Neural cell (in vitro differentiated cells): ENCODE measurements around the gene MEGF11. TPM values are rescaled to one million over a fixed set of nuclear protein-coding genes. Genes with fewer than 3 reads are reported as not detected.

Experiments used
- H2AFZ ChIP-seq: fragments of 200-600, 300-800 bp; sonication (generic), shearing (Covaris generic); 2 replicates; pipeline ENCODE4 v1.6.0; 2014; ENCODE audit warnings: low read depth, mild to moderate bottlenecking, antibody characterized with exemption, low read length, moderate library complexity
- H3F3A ChIP-seq: fragments of 200-600 bp; shearing (Covaris generic); 2 replicates; pipeline ENCODE4 v1.6.1; 2016; ENCODE audit warnings: mild to moderate bottlenecking, moderate library complexity, mixed read lengths, antibody characterized with exemption, low read length; ENCODE audit not compliant: insufficient read depth, poor library complexity, severe bottlenecking
- H3K27ac ChIP-seq: fragments of 200-600, 300-800 bp; sonication (generic), shearing (Covaris generic); 2 replicates; pipeline ENCODE4 v1.5.1; 2014; ENCODE audit warnings: mild to moderate bottlenecking, low read length, moderate library complexity
- H3K27me3 ChIP-seq: fragments of 300-800, 200-600 bp; sonication (generic), shearing (Covaris generic); 2 replicates; pipeline ENCODE4 v1.6.0; 2014; ENCODE audit warnings: mild to moderate bottlenecking, low read depth, low read length, moderate library complexity; ENCODE audit not compliant: insufficient read depth
- H3K36me3 ChIP-seq: fragments of 300-800, 200-600 bp; sonication (generic), shearing (Covaris generic); 2 replicates; pipeline ENCODE4 v1.5.1; 2014; ENCODE audit warnings: mild to moderate bottlenecking, antibody characterized with exemption, low read length, moderate library complexity; ENCODE audit not compliant: insufficient read depth
- H3K4me2 ChIP-seq: fragments of 300-800, 200-600 bp; sonication (generic), shearing (Covaris generic); 2 replicates; pipeline ENCODE4 v1.6.0; 2014; ENCODE audit warnings: mild to moderate bottlenecking, low read length
- H3K4me3 ChIP-seq: fragments of 300-800, 200-600 bp; sonication (generic), shearing (Covaris generic); 2 replicates; pipeline ENCODE4 v1.5.1; 2014; ENCODE audit warnings: mild to moderate bottlenecking, low read length, moderate library complexity
- H3K79me2 ChIP-seq: fragments of 200-600 bp; shearing (Covaris generic); replicated peaks from 2 replicates; pipeline ENCODE4 v1.6.0; 2014; ENCODE audit warnings: mild to moderate bottlenecking, low read length, moderate library complexity; ENCODE audit not compliant: insufficient read depth
- H3K9ac ChIP-seq: fragments of 300-800, 200-600 bp; sonication (generic), shearing (Covaris generic); 2 replicates; pipeline ENCODE4 v1.6.1; 2016; ENCODE audit warnings: mild to moderate bottlenecking, low read length, mixed read lengths
- H3K9me2 ChIP-seq: fragments of 200-600 bp; shearing (Covaris generic); 2 replicates; pipeline ENCODE4 v1.6.1; 2016; ENCODE audit warnings: mild to moderate bottlenecking, low read length, mixed read lengths; ENCODE audit not compliant: insufficient read depth
- H3K9me3 ChIP-seq: fragments of 200-600, 300-800 bp; sonication (generic), shearing (Covaris generic); 2 replicates; pipeline ENCODE4 v1.6.1; 2016; ENCODE audit warnings: mild to moderate bottlenecking, mixed run types, low read length, moderate library complexity, mixed read lengths
- H4K20me1 ChIP-seq: fragments of 200-600 bp; shearing (Covaris generic); 2 replicates; pipeline ENCODE4 v1.6.1; 2016; ENCODE audit warnings: mild to moderate bottlenecking, mixed run types; ENCODE audit not compliant: insufficient read depth
- EP300 ChIP-seq: fragments of 450-650 bp; conservative IDR thresholded peaks from 2 replicates; pipeline ENCODE4 v1.6.1; 2014; ENCODE audit warnings: antibody characterized with exemption, mild to moderate bottlenecking, moderate library complexity; ENCODE audit not compliant: poor library complexity, severe bottlenecking
- EZH2 ChIP-seq: fragments of 200-600, 300-800 bp; shearing (Covaris generic), sonication (generic); IDR thresholded peaks from 2 replicates; pipeline ENCODE4 v1.6.1; 2014; ENCODE audit warnings: antibody characterized with exemption, low read length, borderline replicate concordance, mild to moderate bottlenecking; ENCODE audit not compliant: insufficient read depth, poor library complexity, severe bottlenecking
- MXI1 ChIP-seq: fragments of 450-650 bp; conservative IDR thresholded peaks from 2 replicates; pipeline ENCODE4 v1.6.1; 2014; ENCODE audit warnings: antibody characterized with exemption, mild to moderate bottlenecking; ENCODE audit not compliant: poor library complexity, severe bottlenecking
- POLR2AphosphoS5 ChIP-seq: IDR thresholded peaks from 2 replicates; pipeline ENCODE4 v1.6.1; 2012
- RAD21 ChIP-seq: fragments of 450-650 bp; conservative IDR thresholded peaks from 2 replicates; pipeline ENCODE4 v1.6.1; 2014; ENCODE audit warnings: antibody characterized with exemption, mild to moderate bottlenecking, moderate library complexity
- SMC3 ChIP-seq: fragments of 450-650 bp; conservative IDR thresholded peaks from 2 replicates; pipeline ENCODE4 v1.6.1; 2014; ENCODE audit warnings: antibody characterized with exemption, mild to moderate bottlenecking, moderate library complexity; ENCODE audit not compliant: poor library complexity
- TAF1 ChIP-seq: IDR thresholded peaks from 2 replicates; pipeline ENCODE4 v1.6.1; 2012; ENCODE audit warnings: low read depth
- polyA plus RNA-seq: library from polyadenylated mRNA; depleted of rRNA; stranded (reverse); fragments of >200 nt; gene quantifications from 2 replicates; pipeline ENCODE4 v1.2.3, GENCODE V29; 2014
- TF ChIP-seq, protein P1 (sequence below): IDR thresholded peaks from 2 replicates; pipeline ENCODE4 v1.6.1; 2012; ENCODE audit warnings: borderline replicate concordance
- TF ChIP-seq, protein P2 (sequence below): fragments of 450-650 bp; IDR thresholded peaks from 2 replicates; pipeline ENCODE4 v1.5.1; 2014; ENCODE audit warnings: antibody characterized with exemption, mild to moderate bottlenecking, moderate library complexity; ENCODE audit not compliant: poor library complexity, severe bottlenecking

MEGF11 gene
- polyA plus RNA-seq, 1 donor from 2014 or later: 0.64 TPM

DNA sequence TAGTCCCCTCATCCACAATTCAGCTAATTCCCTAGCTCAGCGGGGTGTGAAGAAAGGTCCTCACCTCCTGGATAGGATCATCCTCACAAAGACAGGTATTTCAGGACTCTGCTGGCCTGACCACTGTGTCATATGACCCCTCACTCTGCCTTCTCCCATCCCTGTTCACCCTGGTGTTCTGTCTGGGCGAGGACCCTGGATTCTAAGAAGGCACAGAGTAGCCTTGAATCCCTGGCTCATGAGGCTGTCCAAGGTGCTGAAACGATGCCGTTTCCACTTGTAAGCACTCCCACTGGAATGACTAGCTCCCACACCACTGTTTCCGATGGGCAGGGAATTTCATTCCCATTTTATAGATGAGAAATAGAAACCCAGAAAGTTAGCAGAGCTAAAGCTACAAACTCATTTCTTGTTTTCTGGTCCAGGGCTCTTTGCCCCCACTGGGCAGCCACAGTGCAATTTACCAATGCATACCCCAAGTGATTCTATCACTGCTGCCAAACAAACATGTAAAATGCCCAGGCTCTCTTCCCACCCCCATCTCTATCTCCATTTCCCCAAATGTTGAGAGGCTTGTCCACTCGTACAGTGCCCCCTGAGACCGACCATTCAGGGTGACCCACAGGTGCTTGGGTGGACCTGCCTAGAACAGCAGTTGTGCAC lies 301.0 kb downstream of the MEGF11 start:
- H3K4me2 ChIP-seq: no peak overlapping the region
- no peak overlapping the region for H3K27ac ChIP-seq
- no peaks in the 10 kb centered on the region for H3K79me2 ChIP-seq
- H3K36me3 ChIP-seq: no peaks in the 10 kb centered on the region
- no peak for TF ChIP-seq SMC3
- no peak for TF ChIP-seq EP300
- TF ChIP-seq, protein P1, sequence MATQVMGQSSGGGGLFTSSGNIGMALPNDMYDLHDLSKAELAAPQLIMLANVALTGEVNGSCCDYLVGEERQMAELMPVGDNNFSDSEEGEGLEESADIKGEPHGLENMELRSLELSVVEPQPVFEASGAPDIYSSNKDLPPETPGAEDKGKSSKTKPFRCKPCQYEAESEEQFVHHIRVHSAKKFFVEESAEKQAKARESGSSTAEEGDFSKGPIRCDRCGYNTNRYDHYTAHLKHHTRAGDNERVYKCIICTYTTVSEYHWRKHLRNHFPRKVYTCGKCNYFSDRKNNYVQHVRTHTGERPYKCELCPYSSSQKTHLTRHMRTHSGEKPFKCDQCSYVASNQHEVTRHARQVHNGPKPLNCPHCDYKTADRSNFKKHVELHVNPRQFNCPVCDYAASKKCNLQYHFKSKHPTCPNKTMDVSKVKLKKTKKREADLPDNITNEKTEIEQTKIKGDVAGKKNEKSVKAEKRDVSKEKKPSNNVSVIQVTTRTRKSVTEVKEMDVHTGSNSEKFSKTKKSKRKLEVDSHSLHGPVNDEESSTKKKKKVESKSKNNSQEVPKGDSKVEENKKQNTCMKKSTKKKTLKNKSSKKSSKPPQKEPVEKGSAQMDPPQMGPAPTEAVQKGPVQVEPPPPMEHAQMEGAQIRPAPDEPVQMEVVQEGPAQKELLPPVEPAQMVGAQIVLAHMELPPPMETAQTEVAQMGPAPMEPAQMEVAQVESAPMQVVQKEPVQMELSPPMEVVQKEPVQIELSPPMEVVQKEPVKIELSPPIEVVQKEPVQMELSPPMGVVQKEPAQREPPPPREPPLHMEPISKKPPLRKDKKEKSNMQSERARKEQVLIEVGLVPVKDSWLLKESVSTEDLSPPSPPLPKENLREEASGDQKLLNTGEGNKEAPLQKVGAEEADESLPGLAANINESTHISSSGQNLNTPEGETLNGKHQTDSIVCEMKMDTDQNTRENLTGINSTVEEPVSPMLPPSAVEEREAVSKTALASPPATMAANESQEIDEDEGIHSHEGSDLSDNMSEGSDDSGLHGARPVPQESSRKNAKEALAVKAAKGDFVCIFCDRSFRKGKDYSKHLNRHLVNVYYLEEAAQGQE: peak; percentile 46
- no peak for TF ChIP-seq MXI1
- TF ChIP-seq EZH2: no peak
- TF ChIP-seq RAD21: no peak
- no peak for TF ChIP-seq POLR2AphosphoS5
- TF ChIP-seq, protein P2, sequence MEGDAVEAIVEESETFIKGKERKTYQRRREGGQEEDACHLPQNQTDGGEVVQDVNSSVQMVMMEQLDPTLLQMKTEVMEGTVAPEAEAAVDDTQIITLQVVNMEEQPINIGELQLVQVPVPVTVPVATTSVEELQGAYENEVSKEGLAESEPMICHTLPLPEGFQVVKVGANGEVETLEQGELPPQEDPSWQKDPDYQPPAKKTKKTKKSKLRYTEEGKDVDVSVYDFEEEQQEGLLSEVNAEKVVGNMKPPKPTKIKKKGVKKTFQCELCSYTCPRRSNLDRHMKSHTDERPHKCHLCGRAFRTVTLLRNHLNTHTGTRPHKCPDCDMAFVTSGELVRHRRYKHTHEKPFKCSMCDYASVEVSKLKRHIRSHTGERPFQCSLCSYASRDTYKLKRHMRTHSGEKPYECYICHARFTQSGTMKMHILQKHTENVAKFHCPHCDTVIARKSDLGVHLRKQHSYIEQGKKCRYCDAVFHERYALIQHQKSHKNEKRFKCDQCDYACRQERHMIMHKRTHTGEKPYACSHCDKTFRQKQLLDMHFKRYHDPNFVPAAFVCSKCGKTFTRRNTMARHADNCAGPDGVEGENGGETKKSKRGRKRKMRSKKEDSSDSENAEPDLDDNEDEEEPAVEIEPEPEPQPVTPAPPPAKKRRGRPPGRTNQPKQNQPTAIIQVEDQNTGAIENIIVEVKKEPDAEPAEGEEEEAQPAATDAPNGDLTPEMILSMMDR: no peak
- no peaks in the 10 kb centered on the region for H3K27me3 ChIP-seq
- H3F3A ChIP-seq: no peaks in the 10 kb centered on the region
- H3K9ac ChIP-seq: no peak overlapping the region
- H3K9me3 ChIP-seq: no peaks in the 10 kb centered on the region
- H3K9me2 ChIP-seq: no peaks in the 10 kb centered on the region
- no peak overlapping the region for H3K4me3 ChIP-seq
- no peaks in the 10 kb centered on the region for H4K20me1 ChIP-seq
- H2AFZ ChIP-seq: no peak overlapping the region

DNA sequence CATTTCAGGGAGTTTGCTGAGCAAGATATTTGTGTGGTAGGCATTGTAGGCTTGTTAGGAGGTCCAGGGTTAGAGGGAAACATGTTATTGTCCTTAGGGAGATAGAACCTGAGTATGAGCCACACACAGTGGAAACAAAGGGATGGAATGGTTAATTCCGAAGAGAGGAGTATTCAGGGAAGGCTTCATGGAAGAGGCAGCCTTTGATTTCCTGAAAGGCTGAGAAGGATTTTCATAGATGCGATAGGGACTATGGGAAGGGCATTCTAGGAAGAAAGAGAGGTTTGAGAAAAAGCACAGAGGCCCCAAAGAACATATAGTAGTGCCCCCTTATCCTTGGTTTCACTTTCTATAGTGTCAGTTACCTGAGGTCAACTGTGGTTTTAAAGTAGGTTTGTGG lies 302.5 kb downstream of the MEGF11 start:
- Histone ChIP-seq H3K27ac (no peak overlapping the region), H3K4me2 (no peak overlapping the region), H3F3A (no peaks in the 10 kb centered on the region), H3K79me2 (no peaks in the 10 kb centered on the region), H3K9ac (no peak overlapping the region), H3K9me2 (no peaks in the 10 kb centered on the region), H3K4me3 (no peak overlapping the region), H3K27me3 (no peaks in the 10 kb centered on the region), H3K36me3 (no peaks in the 10 kb centered on the region), H3K9me3 (no peaks in the 10 kb centered on the region), H4K20me1 (no peaks in the 10 kb centered on the region), H2AFZ (no peak overlapping the region)
- TF ChIP-seq EZH2 (no peak), RAD21 (no peak), POLR2AphosphoS5 (no peak), TAF1 (no peak), MXI1 (no peak), SMC3 (no peak), EP300 (no peak)
- TF ChIP-seq, protein P1: no peak
- TF ChIP-seq, protein P2: no peak
